Measurements from ENCODE around the gene SPOUT1.
"Not testable (repeated sequence)": the region's sequence is repeated elsewhere in the genome, so short reads cannot be mapped to it uniquely, and the experiment has no call there.

Gene SPOUT1

GRCh38 chr9:128808543-128808942, 21.1 kb downstream of the SPOUT1 start:
- no peak for DNase-seq

GRCh38 chr9:128807827-128808226, 21.8 kb downstream of the SPOUT1 start:
- DNase-seq = no peak

- DNase-seq = no peak
Observed at GRCh38 chr9:128805661-128806060, 23.9 kb downstream of the SPOUT1 start.

GRCh38 chr9:128802482-128802881, 27.1 kb downstream of the SPOUT1 start:
- no peak for DNase-seq

GRCh38 chr9:128800061-128800460, 29.5 kb downstream of the SPOUT1 start:
- DNase-seq = no peak

GRCh38 chr9:128798896-128799295, 30.7 kb downstream of the SPOUT1 start:
- no peak for DNase-seq

GRCh38 chr9:128794961-128795360, 34.6 kb downstream of the SPOUT1 start:
- DNase-seq = not testable (repeated sequence)

- DNase-seq = no peak
Observed at GRCh38 chr9:128792978-128793686, 36.5 kb downstream of the SPOUT1 start.

- DNase-seq = no peak
Observed at GRCh38 chr9:128792134-128792533, 37.5 kb downstream of the SPOUT1 start.

- no peak for DNase-seq
Observed at GRCh38 chr9:128790536-128790935, 39.1 kb downstream of the SPOUT1 start.

GRCh38 chr9:128788445-128788844, 41.1 kb downstream of the SPOUT1 start:
- DNase-seq = no peak

- no peak for DNase-seq
Observed at GRCh38 chr9:128787659-128788058, 41.9 kb downstream of the SPOUT1 start.

GRCh38 chr9:128786681-128787601, 42.7 kb downstream of the SPOUT1 start, which contains the start of gene TBC1D13:
Gene TBC1D13 (plus strand): TSS chr9:128787253. CDS start chr9:128787354, 101 bp downstream.
- DNase-seq = peak; percentile 91

- no peak for DNase-seq
Observed at GRCh38 chr9:128785427-128785826, 44.2 kb downstream of the SPOUT1 start.

GRCh38 chr9:128782669-128783068, 46.9 kb downstream of the SPOUT1 start:
- no peak for DNase-seq

GRCh38 chr9:128781187-128782070, 48.2 kb downstream of the SPOUT1 start:
- no peak for DNase-seq

GRCh38 chr9:128780093-128780492, 49.5 kb downstream of the SPOUT1 start:
- not testable (repeated sequence) for DNase-seq

GRCh38 chr9:128774804-128775203, 54.8 kb downstream of the SPOUT1 start:
- no peak for DNase-seq

GRCh38 chr9:128773049-128773448, 56.5 kb downstream of the SPOUT1 start:
- no peak for DNase-seq

GRCh38 chr9:128771745-128772519, 57.7 kb downstream of the SPOUT1 start, which contains the start of gene ZER1:
Gene ZER1 (minus strand): TSS chr9:128771927. CDS start chr9:128755565, 16,362 bp downstream.
- peak; percentile 94 for DNase-seq

GRCh38 chr9:128771094-128771721, 58.4 kb downstream of the SPOUT1 start:
- no peak for DNase-seq
